IMR-90 (cell line): ENCODE results near the gene ERC2. TPM values are rescaled to one million over a fixed set of nuclear protein-coding genes. Genes with fewer than 3 reads are reported as not detected.

ENCODE experiments used
- ATAC-seq: fragments of 200-7000 bp; cut with Tn5 transposase; 2 replicates; pipeline ENCODE4 v1.9.1; 2020; ENCODE audit warnings: low read depth, mild to moderate bottlenecking, moderate library complexity
- BruUV-seq: library from RNA; stranded (reverse); fragments of 400-500 nt; replicated peaks from 2 replicates; lab custom pipeline; 2021; lab: Mats Ljungman, UMichigan
- CTCF ChIA-PET: fragments of 300-600 bp; formaldehyde crosslinking; extraction: SDS; loops from one replicate; lab custom pipeline; 2021; ENCODE audit warnings: antibody characterized with exemption; lab: Yijun Ruan, JAX
- POLR2A ChIA-PET: fragments of 300-600 bp; sonication (Branson Sonifier 250); formaldehyde crosslinking; loops from one replicate; lab custom pipeline; 2022; ENCODE audit warnings: antibody characterized with exemption; ENCODE audit not compliant: unreplicated experiment; lab: Charles Lee
- DNase-seq: peaks from one replicate; pipeline ENCODE4 v3.0.0; 2013
- H2AFZ ChIP-seq: replicated peaks from 2 replicates; pipeline ENCODE3; 2013; ENCODE audit warnings: low read length, mild to moderate bottlenecking; ENCODE audit not compliant: poor library complexity
- H2AK5ac ChIP-seq: 2 replicates; pipeline ENCODE4 v1.6.1; 2013; ENCODE audit warnings: low read depth, low read length, inconsistent platforms
- H2AK9ac ChIP-seq: replicated peaks from 2 replicates; pipeline ENCODE3; 2013; ENCODE audit warnings: mild to moderate bottlenecking, low read depth, low read length, moderate library complexity; ENCODE audit not compliant: poor library complexity
- H2BK120ac ChIP-seq: 2 replicates; pipeline ENCODE4 v1.6.1; 2013; ENCODE audit warnings: low read depth, low read length, inconsistent platforms
- H2BK15ac ChIP-seq: 3 replicates; pipeline ENCODE4 v1.6.1; 2013; ENCODE audit warnings: low read depth, low read length, inconsistent platforms
- H2BK20ac ChIP-seq: 2 replicates; pipeline ENCODE4 v1.6.1; 2013; ENCODE audit warnings: low read depth, mild to moderate bottlenecking, inconsistent platforms, low read length, moderate library complexity
- H2BK5ac ChIP-seq: 2 replicates; pipeline ENCODE4 v1.6.1; 2013; ENCODE audit warnings: mild to moderate bottlenecking, low read depth, low read length, inconsistent platforms; ENCODE audit not compliant: poor library complexity, severe bottlenecking
- H3K14ac ChIP-seq: replicated peaks from 2 replicates; pipeline ENCODE4 v1.6.1; 2013; ENCODE audit warnings: low read depth, low read length, inconsistent platforms
- H3K18ac ChIP-seq: 2 replicates; pipeline ENCODE4 v1.6.1; 2013; ENCODE audit warnings: low read depth, low read length, control low read depth
- H3K23ac ChIP-seq: 2 replicates; pipeline ENCODE4 v1.6.1; 2013; ENCODE audit warnings: low read depth, low read length, inconsistent platforms
- H3K27ac ChIP-seq: 2 replicates; pipeline ENCODE4 v1.5.1; 2013; ENCODE audit warnings: mild to moderate bottlenecking, control low read depth, low read length; ENCODE audit not compliant: insufficient read depth
- H3K27me3 ChIP-seq: 2 replicates; pipeline ENCODE4 v1.6.1; 2013; ENCODE audit warnings: low read length; ENCODE audit not compliant: control insufficient read depth, insufficient read depth
- H3K36me3 ChIP-seq: 2 replicates; pipeline ENCODE4 v1.6.1; 2013; ENCODE audit warnings: low read length, mixed read lengths; ENCODE audit not compliant: control insufficient read depth, insufficient read depth
- H3K4ac ChIP-seq: 2 replicates; pipeline ENCODE4 v1.6.1; 2013; ENCODE audit warnings: low read depth, low read length, inconsistent platforms
- H3K4me1 ChIP-seq: 2 replicates; pipeline ENCODE4 v1.6.1; 2013; ENCODE audit warnings: low read length, mixed read lengths; ENCODE audit not compliant: control insufficient read depth, insufficient read depth
- H3K4me2 ChIP-seq: 2 replicates; pipeline ENCODE4 v1.6.1; 2013; ENCODE audit warnings: low read depth, mild to moderate bottlenecking, control low read depth, low read length, moderate library complexity
- H3K4me3 ChIP-seq: 2 replicates; pipeline ENCODE4 v1.5.1; 2013; ENCODE audit warnings: low read depth, mild to moderate bottlenecking, control low read depth, low read length, moderate library complexity; ENCODE audit not compliant: insufficient read depth
- H3K56ac ChIP-seq: 2 replicates; pipeline ENCODE4 v1.6.1; 2013; ENCODE audit warnings: low read length, inconsistent platforms; ENCODE audit not compliant: insufficient read depth; ENCODE audit errors: extremely low read depth
- H3K79me1 ChIP-seq, 2 experiments: 2 replicates each; pipeline ENCODE4 v1.6.1; 2013; ENCODE audit warnings: low read length in 2 of 2, inconsistent platforms in 1 of 2, low read depth in 1 of 2
- H3K9ac ChIP-seq: 2 replicates; pipeline ENCODE4 v1.6.1; 2013; ENCODE audit warnings: low read depth, low read length, control low read depth
- H3K9me1 ChIP-seq: 2 replicates; pipeline ENCODE4 v1.6.1; 2013; ENCODE audit warnings: low read length, inconsistent platforms; ENCODE audit not compliant: insufficient read depth
- H3K9me3 ChIP-seq: 2 replicates; pipeline ENCODE4 v1.6.1; 2013; ENCODE audit warnings: low read length; ENCODE audit not compliant: control insufficient read depth, insufficient read depth
- H4K20me1 ChIP-seq: 2 replicates; pipeline ENCODE4 v1.6.1; 2013; ENCODE audit warnings: low read length, inconsistent platforms; ENCODE audit not compliant: insufficient read depth
- H4K5ac ChIP-seq: 2 replicates; pipeline ENCODE4 v1.6.1; 2013; ENCODE audit warnings: mild to moderate bottlenecking, low read depth, low read length, control low read depth
- H4K8ac ChIP-seq, 2 experiments: 2 replicates each; pipeline ENCODE4 v1.6.1; 2013; ENCODE audit warnings: low read depth in 2 of 2, low read length in 2 of 2, control low read depth in 1 of 2, inconsistent platforms in 1 of 2
- H4K91ac ChIP-seq: 2 replicates; pipeline ENCODE4 v1.6.1; 2013; ENCODE audit warnings: low read depth, low read length, inconsistent platforms; ENCODE audit not compliant: insufficient read depth
- MAZ ChIP-seq: IDR thresholded peaks from 2 replicates; pipeline ENCODE4 v1.6.1; 2012; ENCODE audit warnings: low read depth, mild to moderate bottlenecking, low read length, improper control_type of control experiment, moderate library complexity, borderline replicate concordance
- WGBS, 2 experiments: methylation state at CpG; one replicate each; pipeline versions ENCODE4 v1.1.5 to v1.1.7; 2013; ENCODE audit warnings: missing lambda C conversion rate in 2 of 2; ENCODE audit not compliant: insufficient read length in 1 of 2; ENCODE audit errors: extremely low coverage in 2 of 2; 5-methylcytosine and 5-hydroxymethylcytosine counted together
- dilution Hi-C: fragments of 300-500 bp; cut with HindIII; formaldehyde crosslinking; loops from one replicate; pipeline ENCODE4 v1.14.3; 2018; ENCODE audit warnings: low sequenced_read_pairs; ENCODE audit not compliant: unreplicated experiment
- in situ Hi-C: fragments of 300-500 bp; cut with MboI; formaldehyde crosslinking; loops from 3 replicates; pipeline ENCODE4 v1.14.3; 2019; ENCODE audit warnings: low sequenced_read_pairs, inconsistent platforms, mixed read lengths
- intact Hi-C: fragments of 100-400 bp; cut with micrococcal nuclease; formaldehyde crosslinking; loops from 2 replicates; pipeline ENCODE4 v1.10.0; 2022
- polyA plus RNA-seq, 3 experiments: library from polyadenylated mRNA; depleted of rRNA; stranded (reverse); fragments of >200 nt; gene quantifications; 2 replicates each; pipeline ENCODE4 v1.2.3, GENCODE V29; 2012; ENCODE audit warnings: low replicate concordance in 1 of 3
- total RNA-seq: library from RNA; depleted of rRNA; stranded (reverse); fragments of >200 nt; gene quantifications from 2 replicates; pipeline ENCODE4 v1.2.3, GENCODE V29; 2012
- TF ChIP-seq, protein P1 (sequence below): fragments of 150-350 bp; IDR thresholded peaks from 2 replicates; pipeline ENCODE4 v1.6.1; 2016; ENCODE audit warnings: low read depth, mild to moderate bottlenecking, low read length, moderate library complexity, borderline replicate concordance

Gene ERC2
- total and polyA plus RNA-seq, 2 of the 4 experiments (the other 2 are of a cell fraction): 0.17 to 0.18 TPM

DNA sequence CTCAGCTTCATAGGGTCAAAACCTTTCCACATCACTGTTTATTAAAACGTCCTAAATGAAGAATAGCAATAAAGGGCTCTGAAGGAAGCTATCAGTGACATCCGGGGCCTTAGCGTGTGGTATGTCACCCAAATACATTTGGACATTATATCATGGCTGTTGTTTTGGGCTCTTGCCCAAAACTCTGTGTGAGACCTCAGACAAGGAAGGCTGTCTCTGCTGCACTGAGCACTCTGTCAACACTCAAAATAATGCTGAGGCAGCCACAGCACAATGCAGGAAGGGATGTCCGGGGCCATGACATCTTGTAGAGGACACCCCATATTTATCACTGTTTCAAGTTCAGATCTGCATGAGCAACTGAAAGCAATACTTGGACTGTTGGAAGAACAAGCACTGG, 687.4 kb downstream of the ERC2 start:
- Histone ChIP-seq H2AK9ac (no peak overlapping the region), H3K79me1 (no peaks in the 10 kb centered on the region), H3K4me1 (no peaks in the 10 kb centered on the region), H3K14ac (no peak overlapping the region), H2AK5ac (no peak overlapping the region), H4K91ac (no peak overlapping the region), H3K56ac (no peak overlapping the region), H2BK20ac (no peak overlapping the region), H4K8ac (no peak overlapping the region), H4K5ac (no peak overlapping the region), H3K27me3 (peaks cover 10% of the 10 kb centered on the region), H4K20me1 (no peaks in the 10 kb centered on the region), H3K9me3 (no peaks in the 10 kb centered on the region), H3K4me3 (no peak overlapping the region), H3K4me2 (no peak overlapping the region), H3K18ac (no peak overlapping the region), H3K27ac (no peak overlapping the region), H3K9me1 (no peaks in the 10 kb centered on the region), H3K4ac (no peak overlapping the region), H3K36me3 (no peaks in the 10 kb centered on the region), H2BK120ac (no peak overlapping the region), H3K9ac (no peak overlapping the region), H2BK5ac (no peak overlapping the region), H2AFZ (no peak overlapping the region), H3K23ac (no peak overlapping the region), H2BK15ac (no peak overlapping the region)
- no CpG with 5 or more reads among the region's 4 CpGs for WGBS, 2 experiments
- CTCF ChIA-PET: no interaction called here
- BruUV-seq: no TSS peak
- DNase-seq (no peak), ATAC-seq (no peak)
- dilution Hi-C loops (no loop called here), intact Hi-C loops (no loop called here), in situ Hi-C loops (no loop called here)
- POLR2A ChIA-PET: no interaction called here
- no peak for TF ChIP-seq MAZ
- TF ChIP-seq, protein P1, sequence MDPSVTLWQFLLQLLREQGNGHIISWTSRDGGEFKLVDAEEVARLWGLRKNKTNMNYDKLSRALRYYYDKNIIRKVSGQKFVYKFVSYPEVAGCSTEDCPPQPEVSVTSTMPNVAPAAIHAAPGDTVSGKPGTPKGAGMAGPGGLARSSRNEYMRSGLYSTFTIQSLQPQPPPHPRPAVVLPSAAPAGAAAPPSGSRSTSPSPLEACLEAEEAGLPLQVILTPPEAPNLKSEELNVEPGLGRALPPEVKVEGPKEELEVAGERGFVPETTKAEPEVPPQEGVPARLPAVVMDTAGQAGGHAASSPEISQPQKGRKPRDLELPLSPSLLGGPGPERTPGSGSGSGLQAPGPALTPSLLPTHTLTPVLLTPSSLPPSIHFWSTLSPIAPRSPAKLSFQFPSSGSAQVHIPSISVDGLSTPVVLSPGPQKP: no peak
